HG02623 (cell line): ENCODE data around the gene DHX32.
"Not testable (repeated sequence)": the region's sequence is repeated elsewhere in the genome, so short reads cannot be mapped to it uniquely, and the experiment has no call there.

Experiments
- ATAC-seq: cut with Tn5 transposase; IDR thresholded peaks from one replicate; pipeline ENCODE4 v1.9.1; 2021; ENCODE audit warnings: moderate library complexity; ENCODE audit not compliant: unreplicated experiment

Gene DHX32

GRCh38 chr10:125896088-125896934, 15.2 kb upstream of the DHX32 start, which contains the start of gene FANK1:
FANK1 (plus strand) TSS chr10:125896564; CDS start chr10:125896643, 79 bp downstream.
- peak; percentile 87 for ATAC-seq

- peak; percentile 43 for ATAC-seq
These were observed 14.3 kb upstream of the DHX32 start for GRCh38 chr10:125895130-125896087.

- ATAC-seq = not testable (repeated sequence)
These were observed 13.1 kb upstream of the DHX32 start for GRCh38 chr10:125894176-125894575.

GRCh38 chr10:125892402-125892801, 11.3 kb upstream of the DHX32 start:
- ATAC-seq = not testable (repeated sequence)

GRCh38 chr10:125889441-125889840, 8.3 kb upstream of the DHX32 start:
- ATAC-seq = not testable (repeated sequence)

GRCh38 chr10:125886914-125887512, 5.9 kb upstream of the DHX32 start:
- ATAC-seq = no peak

- no peak for ATAC-seq
These were observed 2.1 kb upstream of the DHX32 start for GRCh38 chr10:125883211-125883610.

- no peak for ATAC-seq
These were observed 1.5 kb upstream of the DHX32 start for GRCh38 chr10:125882596-125882995.

GRCh38 chr10:125880719-125881118, 373 bp downstream of the DHX32 start:
- ATAC-seq = no peak

- no peak for ATAC-seq
These were observed 1.9 kb downstream of the DHX32 start for GRCh38 chr10:125878957-125879835.

GRCh38 chr10:125871338-125871737, 9.8 kb downstream of the DHX32 start:
- ATAC-seq = no peak

- peak; percentile 60 for ATAC-seq
These were observed 12.6 kb downstream of the DHX32 start for GRCh38 chr10:125868372-125868975.

GRCh38 chr10:125866421-125867029, 14.6 kb downstream of the DHX32 start:
- no peak for ATAC-seq

- ATAC-seq = no peak
These were observed 16.0 kb downstream of the DHX32 start for GRCh38 chr10:125865120-125865519.

- no peak for ATAC-seq
These were observed 21.8 kb downstream of the DHX32 start for GRCh38 chr10:125859128-125859817.

- ATAC-seq = no peak
These were observed 23.8 kb downstream of the DHX32 start for GRCh38 chr10:125857185-125857760.

GRCh38 chr10:125852487-125852886, 28.6 kb downstream of the DHX32 start:
- no peak for ATAC-seq
